Muscle of leg (tissue), 11 donors: ENCODE data around the gene CREBBP. TPM values are rescaled to one million over a fixed set of nuclear protein-coding genes. Genes with fewer than 3 reads are reported as not detected.

Experiments used
- DNase-seq: peaks from one replicate; pipeline ENCODE4 v3.0.0; 2013
- H3K27ac ChIP-seq: one replicate; pipeline ENCODE4 v1.5.1; 2013; ENCODE audit warnings: mild to moderate bottlenecking, low read length, control low read depth
- H3K27me3 ChIP-seq: one replicate; pipeline ENCODE4 v1.6.1; 2013; ENCODE audit warnings: low read length; ENCODE audit not compliant: control insufficient read depth, insufficient read depth
- H3K36me3 ChIP-seq: one replicate; pipeline ENCODE4 v1.6.1; 2013; ENCODE audit warnings: low read length; ENCODE audit not compliant: control insufficient read depth, insufficient read depth
- H3K4me1 ChIP-seq: one replicate; pipeline ENCODE4 v1.6.1; 2013; ENCODE audit warnings: low read length; ENCODE audit not compliant: control insufficient read depth, insufficient read depth
- H3K4me3 ChIP-seq: one replicate; pipeline ENCODE4 v1.5.1; 2013; ENCODE audit warnings: low read length, control low read depth
- H3K9me3 ChIP-seq: replicated peaks from 2 replicates; pipeline ENCODE4 v1.6.1; 2013; ENCODE audit warnings: low read depth, low read length; ENCODE audit not compliant: control insufficient read depth
- WGBS: methylation state at CpG from one replicate; pipeline ENCODE4 v1.1.5; 2013; ENCODE audit warnings: missing lambda C conversion rate; ENCODE audit not compliant: insufficient coverage; 5-methylcytosine and 5-hydroxymethylcytosine counted together
- polyA plus RNA-seq, 8 donors: library from polyadenylated mRNA; unstranded; fragments of 120-200 nt; gene quantifications; one replicate each; pipeline versions ENCODE4 v1.2.1 to v1.2.3, GENCODE V29; 2013; ENCODE audit warnings: inconsistent platforms in 1 of 8, low replicate concordance in 1 of 8; ENCODE audit not compliant: insufficient read length in 8 of 8, insufficient read depth in 1 of 8
- total RNA-seq: library from RNA; stranded (reverse); fragments of 120-200 nt; gene quantifications from one replicate; pipeline ENCODE4 v1.2.4, GENCODE V29; 2013

CREBBP gene
- total and polyA plus RNA-seq, 9 donors, result 26.4 to 54.2 (median 44.8) TPM

- Histone ChIP-seq H3K27ac (no peak overlapping the region), H3K4me1 (peaks cover 20% of the 10 kb centered on the region), H3K36me3 (peaks cover 3% of the 10 kb centered on the region), H3K4me3 (no peak overlapping the region), H3K27me3 (no peaks in the 10 kb centered on the region), H3K9me3 (no peaks in the 10 kb centered on the region)
- WGBS, result no CpG with 5 or more reads among the region's 3 CpGs
- DNase-seq, result no peak
Measured at GRCh38 chr16:3816326-3816725, 64.2 kb downstream of the CREBBP start.

- no peaks in the 10 kb centered on the region for H3K27me3 ChIP-seq
- peaks cover 7% of the 10 kb centered on the region for H3K4me1 ChIP-seq
- H3K9me3 ChIP-seq, result no peaks in the 10 kb centered on the region
- WGBS, result no CpG with 5 or more reads among the region's 1 CpG
- no peak overlapping the region for H3K27ac ChIP-seq
- no peak overlapping the region for H3K4me3 ChIP-seq
- peaks cover 12% of the 10 kb centered on the region for H3K36me3 ChIP-seq
- DNase-seq, result no peak
Measured at GRCh38 chr16:3814755-3815154, 65.8 kb downstream of the CREBBP start.

GRCh38 chr16:3812469-3813172 is 67.9 kb downstream of the CREBBP start:
- DNase-seq, result no peak
- peaks cover 28% of the 10 kb centered on the region for H3K36me3 ChIP-seq
- no peak overlapping the region for H3K4me3 ChIP-seq
- H3K27me3 ChIP-seq, result no peaks in the 10 kb centered on the region
- WGBS, result 100% methylated on average over 1 of the region's 8 CpGs
- H3K4me1 ChIP-seq, result peaks cover 2% of the 10 kb centered on the region
- H3K27ac ChIP-seq, result no peak overlapping the region
- H3K9me3 ChIP-seq, result no peaks in the 10 kb centered on the region

GRCh38 chr16:3810818-3811217 is 69.7 kb downstream of the CREBBP start:
- Histone ChIP-seq H3K27ac (no peak overlapping the region), H3K36me3 (peaks cover 33% of the 10 kb centered on the region), H3K4me3 (no peak overlapping the region), H3K9me3 (no peaks in the 10 kb centered on the region), H3K27me3 (no peaks in the 10 kb centered on the region), H3K4me1 (peaks cover 3% of the 10 kb centered on the region)
- 83% methylated on average over 2 of the region's 3 CpGs for WGBS
- DNase-seq, result no peak

GRCh38 chr16:3810198-3810664 is 70.3 kb downstream of the CREBBP start:
- peaks cover 3% of the 10 kb centered on the region for H3K4me1 ChIP-seq
- DNase-seq, result no peak
- H3K27ac ChIP-seq, result no peak overlapping the region
- peaks cover 35% of the 10 kb centered on the region for H3K36me3 ChIP-seq
- WGBS, result no CpG with 5 or more reads among the region's 6 CpGs
- no peak overlapping the region for H3K4me3 ChIP-seq
- H3K9me3 ChIP-seq, result no peaks in the 10 kb centered on the region
- H3K27me3 ChIP-seq, result no peaks in the 10 kb centered on the region

GRCh38 chr16:3808308-3809063 is 72.0 kb downstream of the CREBBP start:
- no peak for DNase-seq
- Histone ChIP-seq H3K27me3 (no peaks in the 10 kb centered on the region), H3K27ac (no peak overlapping the region), H3K36me3 (peaks cover 39% of the 10 kb centered on the region), H3K9me3 (no peaks in the 10 kb centered on the region), H3K4me3 (no peak overlapping the region), H3K4me1 (peaks cover 7% of the 10 kb centered on the region)
- WGBS, result 75% methylated on average over 8 of the region's 9 CpGs

- peaks cover 42% of the 10 kb centered on the region for H3K36me3 ChIP-seq
- H3K27ac ChIP-seq, result no peak overlapping the region
- peaks cover 7% of the 10 kb centered on the region for H3K4me1 ChIP-seq
- no peak overlapping the region for H3K4me3 ChIP-seq
- no peaks in the 10 kb centered on the region for H3K27me3 ChIP-seq
- DNase-seq, result no peak
- no peaks in the 10 kb centered on the region for H3K9me3 ChIP-seq
- WGBS, result 64% methylated on average over 3 of the region's 3 CpGs
Measured at GRCh38 chr16:3807425-3808123, 72.9 kb downstream of the CREBBP start.

- peaks cover 7% of the 10 kb centered on the region for H3K4me1 ChIP-seq
- H3K27me3 ChIP-seq, result no peaks in the 10 kb centered on the region
- H3K9me3 ChIP-seq, result no peaks in the 10 kb centered on the region
- H3K36me3 ChIP-seq, result peaks cover 38% of the 10 kb centered on the region
- no peak overlapping the region for H3K27ac ChIP-seq
- no peak overlapping the region for H3K4me3 ChIP-seq
- DNase-seq, result no peak
- WGBS, result no CpG with 5 or more reads among the region's 7 CpGs
Measured at GRCh38 chr16:3804426-3805016, 76.0 kb downstream of the CREBBP start.

- peaks cover 15% of the 10 kb centered on the region for H3K36me3 ChIP-seq
- no peaks in the 10 kb centered on the region for H3K9me3 ChIP-seq
- no peak overlapping the region for H3K4me3 ChIP-seq
- no peak overlapping the region for H3K27ac ChIP-seq
- no peaks in the 10 kb centered on the region for H3K27me3 ChIP-seq
- peaks cover 4% of the 10 kb centered on the region for H3K4me1 ChIP-seq
- no peak for DNase-seq
- WGBS, result no CpG with 5 or more reads among the region's 4 CpGs
Measured at GRCh38 chr16:3800477-3801270, 79.8 kb downstream of the CREBBP start.
